ENCODE measurements around the gene MAN1A1.

DNA sequence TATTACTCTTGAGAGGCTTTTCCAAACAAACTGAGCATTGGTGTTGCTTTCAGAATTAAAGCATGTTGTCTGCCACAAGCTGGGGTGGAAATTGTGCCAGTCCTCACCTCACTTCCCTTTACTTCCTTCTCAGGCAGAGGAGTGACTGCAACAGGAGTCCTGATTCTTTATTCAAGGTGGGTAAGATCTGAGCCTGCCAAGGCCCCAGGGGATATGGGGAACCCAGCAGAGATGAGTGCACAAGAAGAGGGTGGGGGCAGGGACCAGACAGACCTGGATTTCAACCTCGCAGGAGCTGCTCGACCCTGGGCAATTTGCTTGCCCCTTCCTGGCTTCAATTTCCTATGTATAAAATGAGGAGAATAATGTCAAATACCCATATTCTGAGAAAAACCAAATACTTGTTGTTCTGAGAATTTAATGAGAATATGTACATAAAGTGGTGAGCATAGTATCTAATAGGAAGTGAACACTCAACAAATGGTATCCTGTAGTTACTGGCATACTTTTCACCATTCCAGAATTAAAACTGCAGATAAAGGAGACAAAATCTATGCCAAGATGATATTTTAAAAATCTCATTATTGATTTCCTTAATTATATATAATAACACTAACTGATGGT, 17.8 kb downstream of the MAN1A1 start:
- TF ChIP-seq, protein P1, sequence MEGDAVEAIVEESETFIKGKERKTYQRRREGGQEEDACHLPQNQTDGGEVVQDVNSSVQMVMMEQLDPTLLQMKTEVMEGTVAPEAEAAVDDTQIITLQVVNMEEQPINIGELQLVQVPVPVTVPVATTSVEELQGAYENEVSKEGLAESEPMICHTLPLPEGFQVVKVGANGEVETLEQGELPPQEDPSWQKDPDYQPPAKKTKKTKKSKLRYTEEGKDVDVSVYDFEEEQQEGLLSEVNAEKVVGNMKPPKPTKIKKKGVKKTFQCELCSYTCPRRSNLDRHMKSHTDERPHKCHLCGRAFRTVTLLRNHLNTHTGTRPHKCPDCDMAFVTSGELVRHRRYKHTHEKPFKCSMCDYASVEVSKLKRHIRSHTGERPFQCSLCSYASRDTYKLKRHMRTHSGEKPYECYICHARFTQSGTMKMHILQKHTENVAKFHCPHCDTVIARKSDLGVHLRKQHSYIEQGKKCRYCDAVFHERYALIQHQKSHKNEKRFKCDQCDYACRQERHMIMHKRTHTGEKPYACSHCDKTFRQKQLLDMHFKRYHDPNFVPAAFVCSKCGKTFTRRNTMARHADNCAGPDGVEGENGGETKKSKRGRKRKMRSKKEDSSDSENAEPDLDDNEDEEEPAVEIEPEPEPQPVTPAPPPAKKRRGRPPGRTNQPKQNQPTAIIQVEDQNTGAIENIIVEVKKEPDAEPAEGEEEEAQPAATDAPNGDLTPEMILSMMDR (IDR thresholded peaks at IDR 0.05), result no peak
- TF ChIP-seq POLR2A (IDR thresholded peaks at IDR 0.05), result no peak
- no peak for TF ChIP-seq EP300 (IDR thresholded peaks at IDR 0.05)

All from suprapubic skin (tissue), 3 donors.